NT2/D1 (cell line): ENCODE measurements around the gene GOLGB1.

Experiments
- DNase-seq: peaks from one replicate; pipeline ENCODE4 v3.0.0-alpha.2; 2011; ENCODE audit warnings: low read depth, low spot score
- H3K27me3 ChIP-seq: 2 replicates; pipeline ENCODE4 v1.6.0; 2011; ENCODE audit warnings: mild to moderate bottlenecking; ENCODE audit not compliant: insufficient read length, insufficient read depth
- H3K36me3 ChIP-seq: 2 replicates; pipeline ENCODE4 v1.6.1; 2011; ENCODE audit warnings: mild to moderate bottlenecking, low read length, mixed read lengths; ENCODE audit not compliant: insufficient read depth, insufficient read length
- H3K4me1 ChIP-seq: 2 replicates; pipeline ENCODE4 v1.5.1; 2011; ENCODE audit not compliant: insufficient read depth, insufficient read length
- H3K4me3 ChIP-seq: 2 replicates; pipeline ENCODE4 v1.5.1; 2011; ENCODE audit warnings: low read depth; ENCODE audit not compliant: insufficient read length
- H3K9ac ChIP-seq: 2 replicates; pipeline ENCODE4 v1.6.0; 2011; ENCODE audit warnings: low read depth; ENCODE audit not compliant: insufficient read length
- H3K9me3 ChIP-seq: 2 replicates; pipeline ENCODE4 v1.5.1; 2011; ENCODE audit warnings: mild to moderate bottlenecking, low read length; ENCODE audit not compliant: insufficient read depth
- SUZ12 ChIP-seq: IDR thresholded peaks from 2 replicates; pipeline ENCODE4 v1.6.1; 2011; ENCODE audit not compliant: insufficient read length, insufficient read depth; ENCODE audit errors: extremely low read depth
- YY1 ChIP-seq: IDR thresholded peaks from 2 replicates; pipeline ENCODE4 v1.6.1; 2011; ENCODE audit not compliant: insufficient read length, insufficient read depth
- ZNF274 ChIP-seq: IDR thresholded peaks from 2 replicates; pipeline ENCODE4 v1.6.1; 2011; ENCODE audit warnings: mild to moderate bottlenecking, low read depth, low read length

The GOLGB1 gene

DNA sequence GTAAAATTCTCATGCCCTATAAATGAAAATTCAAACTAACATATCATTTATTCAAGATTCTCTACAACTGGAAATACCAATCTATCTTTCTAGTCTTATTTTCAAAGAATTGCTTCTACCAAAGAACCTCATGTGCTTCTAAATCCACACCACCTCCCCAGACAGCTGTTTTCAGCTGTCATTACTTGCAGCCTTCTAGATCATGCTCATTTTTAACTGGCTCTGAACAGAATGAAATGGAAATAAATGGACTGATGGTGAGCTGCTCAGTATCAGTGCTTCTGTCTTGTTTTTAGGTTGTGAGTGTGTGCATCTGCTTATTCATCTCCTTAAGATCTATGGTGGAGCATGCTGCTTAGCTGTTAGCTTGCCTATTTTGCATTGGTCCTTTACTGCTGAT, 29.4 kb downstream of the GOLGB1 start:
- no peak overlapping the region for H3K4me3 ChIP-seq
- no peak overlapping the region for H3K9ac ChIP-seq
- DNase-seq: no peak
- H3K4me1 ChIP-seq: no peaks in the 10 kb centered on the region
- no peaks in the 10 kb centered on the region for H3K27me3 ChIP-seq
- TF ChIP-seq YY1 (no peak), SUZ12 (no peak), ZNF274 (no peak)
- peaks cover 95% of the 10 kb centered on the region for H3K36me3 ChIP-seq
- H3K9me3 ChIP-seq: no peaks in the 10 kb centered on the region

DNA sequence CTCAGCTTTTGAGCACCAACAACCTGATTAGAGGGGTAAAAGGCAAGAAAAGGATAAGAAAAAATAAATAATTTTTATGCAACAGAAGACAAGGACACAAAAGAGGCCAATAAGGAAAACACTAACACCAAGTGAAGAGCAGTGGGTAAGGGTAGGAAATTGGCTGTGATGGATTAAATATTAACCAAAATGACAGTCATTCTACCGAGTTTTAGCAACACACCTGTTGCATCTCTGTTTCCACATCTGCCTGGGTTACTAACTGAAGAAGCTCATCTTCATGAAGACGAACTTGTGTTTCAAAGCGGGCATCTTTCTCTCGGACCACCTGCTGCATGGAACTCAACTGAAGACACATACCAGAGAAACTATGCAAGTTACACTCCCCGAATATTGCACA, 30.1 kb downstream of the GOLGB1 start:
- H3K27me3 ChIP-seq: no peaks in the 10 kb centered on the region
- TF ChIP-seq YY1: no peak
- no peak for TF ChIP-seq SUZ12
- no peak for TF ChIP-seq ZNF274

DNA sequence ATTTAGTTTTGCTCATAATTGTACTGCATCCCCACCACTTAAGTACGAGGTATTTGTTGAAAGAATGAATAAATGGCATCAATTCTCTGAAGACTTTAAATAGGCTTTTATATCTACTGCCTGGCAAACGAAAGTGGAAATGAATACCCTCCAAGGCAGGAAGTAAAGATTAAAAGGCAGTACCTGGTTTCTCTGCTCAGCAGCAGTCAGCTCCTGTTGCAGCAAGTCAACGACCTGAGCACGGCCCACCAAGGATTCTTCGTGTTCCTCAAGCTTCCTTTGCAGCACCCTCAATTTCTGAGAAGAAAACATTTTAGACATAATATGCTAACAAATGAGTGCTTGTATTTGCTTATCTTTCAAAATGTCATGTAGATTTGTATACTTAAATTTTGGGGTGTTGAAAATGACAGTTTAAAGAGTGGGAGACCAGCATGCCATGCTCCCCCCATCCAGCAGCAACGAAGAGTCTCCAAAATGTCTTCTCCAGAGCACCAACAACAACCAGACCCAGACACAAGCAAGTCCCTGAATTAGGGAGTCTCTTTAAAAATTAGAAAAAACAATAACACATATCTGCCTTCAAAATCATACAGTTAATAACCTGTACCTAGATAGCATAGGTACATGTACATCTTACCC, 31.2 kb downstream of the GOLGB1 start:
- DNase-seq: no peak
- Histone ChIP-seq H3K27me3 (no peaks in the 10 kb centered on the region), H3K4me1 (no peaks in the 10 kb centered on the region), H3K9ac (no peak overlapping the region), H3K36me3 (peaks cover 88% of the 10 kb centered on the region), H3K4me3 (no peak overlapping the region), H3K9me3 (no peaks in the 10 kb centered on the region)
- TF ChIP-seq SUZ12 (no peak), YY1 (no peak)

More for the DNA sequence above, 30.1 kb downstream of the GOLGB1 start:
- Histone ChIP-seq H3K4me1 (no peaks in the 10 kb centered on the region), H3K9me3 (no peaks in the 10 kb centered on the region), H3K4me3 (no peak overlapping the region), H3K36me3 (peaks cover 90% of the 10 kb centered on the region), H3K9ac (no peak overlapping the region)
- no peak for DNase-seq

DNA sequence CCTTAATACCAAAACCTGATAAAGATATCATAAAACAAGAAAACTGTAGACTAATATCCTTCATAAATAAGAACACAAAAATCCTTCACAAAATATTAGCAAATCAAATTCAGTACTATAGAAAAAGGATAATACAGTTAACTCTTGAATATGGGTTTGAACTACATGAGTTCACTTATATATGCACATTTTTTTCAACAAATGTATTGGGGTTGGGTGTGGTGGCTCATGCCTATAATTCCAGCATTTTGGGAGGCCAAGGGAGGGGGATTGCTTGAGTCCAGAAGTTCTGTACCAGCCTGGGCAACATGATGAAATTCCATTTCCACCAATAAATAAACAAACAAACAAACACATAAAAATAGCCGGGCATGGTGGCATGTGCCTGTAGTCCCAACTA, 39.2 kb downstream of the GOLGB1 start:
- Histone ChIP-seq H3K36me3 (peaks cover 29% of the 10 kb centered on the region), H3K27me3 (no peaks in the 10 kb centered on the region), H3K9me3 (no peaks in the 10 kb centered on the region), H3K9ac (no peak overlapping the region), H3K4me3 (no peak overlapping the region), H3K4me1 (no peaks in the 10 kb centered on the region)
- no peak for DNase-seq
- TF ChIP-seq ZNF274 (no peak), YY1 (no peak), SUZ12 (no peak)

DNA sequence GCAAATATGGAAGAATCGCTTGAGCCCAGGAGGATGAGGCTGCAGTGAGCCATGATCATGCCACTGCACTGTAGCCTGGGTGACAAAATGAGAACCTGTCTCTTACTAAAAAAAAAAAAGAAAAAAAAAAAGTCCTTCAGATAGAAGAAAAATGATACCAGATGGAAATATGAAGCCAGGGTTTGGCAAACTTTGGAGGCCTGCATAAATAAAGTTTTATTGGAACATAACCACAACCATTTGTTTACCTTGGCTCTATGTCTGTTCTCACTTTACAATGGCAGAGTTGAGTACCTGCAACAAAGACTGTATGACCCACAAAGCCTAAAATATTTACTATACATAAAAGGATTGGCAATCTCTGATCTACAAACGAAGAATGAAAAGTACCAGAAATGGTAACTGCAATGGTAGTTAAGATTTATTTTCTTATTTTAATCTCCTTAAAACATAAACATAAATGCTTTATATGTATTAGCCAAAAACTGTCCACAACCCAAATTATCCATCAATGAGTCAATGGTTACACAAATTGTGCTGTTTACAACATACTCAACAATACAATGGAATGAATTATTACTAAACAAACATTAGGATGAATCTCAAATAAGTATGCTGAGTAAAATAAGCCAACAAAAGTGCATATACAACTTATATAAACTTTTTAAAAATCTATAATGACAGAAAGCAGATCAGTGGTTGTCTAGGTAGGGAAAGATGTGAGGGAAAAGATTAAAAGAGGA, 41.8 kb downstream of the GOLGB1 start:
- Histone ChIP-seq H3K36me3 (peaks cover 14% of the 10 kb centered on the region), H3K27me3 (no peaks in the 10 kb centered on the region), H3K9ac (no peak overlapping the region), H3K4me1 (no peaks in the 10 kb centered on the region), H3K4me3 (no peak overlapping the region), H3K9me3 (no peaks in the 10 kb centered on the region)
- no peak for DNase-seq
- TF ChIP-seq ZNF274 (no peak), SUZ12 (no peak), YY1 (no peak)

DNA sequence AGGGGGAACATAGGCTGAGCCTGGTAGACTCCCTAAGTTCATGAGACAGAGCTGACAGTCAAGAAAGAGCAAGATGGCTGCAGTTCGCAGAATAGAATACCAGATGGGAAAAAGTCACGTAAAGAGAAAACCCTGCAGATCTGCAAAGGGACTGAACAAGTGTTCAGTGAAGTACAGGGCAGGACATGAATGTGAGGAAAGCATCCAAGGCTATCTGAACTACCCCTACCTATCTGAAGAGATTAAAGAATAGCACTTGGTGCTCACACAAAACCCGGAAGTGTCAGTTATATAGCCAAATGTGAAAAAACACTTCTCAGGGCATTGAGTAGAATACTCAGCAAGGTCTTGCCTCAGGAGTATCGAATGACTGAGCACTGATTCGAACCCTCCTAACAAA, 44.0 kb downstream of the GOLGB1 start:
- Histone ChIP-seq H3K9ac (no peak overlapping the region), H3K4me1 (no peaks in the 10 kb centered on the region), H3K27me3 (no peaks in the 10 kb centered on the region), H3K4me3 (no peak overlapping the region), H3K9me3 (no peaks in the 10 kb centered on the region), H3K36me3 (peaks cover 25% of the 10 kb centered on the region)
- no peak for TF ChIP-seq YY1
- no peak for TF ChIP-seq ZNF274
- no peak for TF ChIP-seq SUZ12
- no peak for DNase-seq

DNA sequence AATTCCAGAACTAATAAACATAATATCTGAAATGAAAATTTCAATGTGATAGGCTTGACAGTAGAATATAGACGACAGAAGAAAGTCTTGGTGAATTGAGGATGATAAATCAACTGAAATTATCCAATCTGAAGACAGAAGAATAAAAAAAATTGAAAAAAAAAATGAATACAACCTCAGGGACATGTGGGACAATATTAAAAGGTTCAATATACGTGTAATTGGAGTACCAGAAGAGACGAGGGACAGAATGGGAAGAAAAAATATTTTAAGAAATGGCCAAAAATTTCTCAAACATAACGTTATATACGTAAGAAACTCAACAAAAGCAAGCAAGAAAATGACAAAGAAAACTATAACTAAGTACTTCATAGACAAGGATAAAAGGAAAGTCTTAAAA, 45.6 kb downstream of the GOLGB1 start:
- no peak overlapping the region for H3K9ac ChIP-seq
- H3K4me1 ChIP-seq: no peaks in the 10 kb centered on the region
- H3K9me3 ChIP-seq: no peaks in the 10 kb centered on the region
- no peak for DNase-seq
- no peak for TF ChIP-seq SUZ12
- no peak for TF ChIP-seq YY1
- TF ChIP-seq ZNF274: no peak
- H3K27me3 ChIP-seq: no peaks in the 10 kb centered on the region
- H3K4me3 ChIP-seq: no peak overlapping the region
- H3K36me3 ChIP-seq: peaks cover 32% of the 10 kb centered on the region
